ENCODE measurements around the gene CLDND1. TPM values are rescaled to one million over a fixed set of nuclear protein-coding genes. Genes with fewer than 3 reads are reported as not detected.

CLDND1 gene
- total RNA-seq, 1 experiment from 2014 or later = 74.5 TPM

DNA sequence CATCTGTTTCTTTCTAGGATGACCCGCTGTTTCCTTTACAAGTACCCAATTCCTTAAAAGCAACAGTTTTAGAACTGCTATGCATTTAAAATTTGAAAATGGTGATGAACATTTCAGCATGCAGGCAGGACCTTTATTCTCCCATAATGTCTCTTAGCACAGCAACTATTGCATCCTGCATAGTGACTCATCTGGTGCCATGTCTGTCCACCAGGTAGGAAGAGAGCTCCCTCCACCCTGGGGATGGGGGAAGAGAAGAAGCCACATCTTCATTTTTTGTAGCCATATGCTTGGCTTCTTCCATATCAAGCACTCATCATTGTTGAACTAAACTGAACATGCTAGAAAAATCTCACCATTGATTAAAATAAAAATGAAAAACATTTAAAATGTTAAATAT, 19.0 kb upstream of the CLDND1 start:
- Mint-ChIP-seq H3K9me3 (ENCODE audit: low read depth, unreplicated experiment) (no peaks in the 10 kb centered on the region), H3K36me3 (ENCODE audit: insufficient read depth, unreplicated experiment) (no peaks in the 10 kb centered on the region), H3K4me3 (ENCODE audit: low read depth, unreplicated experiment) (no peak overlapping the region), H3K27ac (ENCODE audit: unreplicated experiment) (no peak overlapping the region), H3K27me3 (ENCODE audit: unreplicated experiment) (no peaks in the 10 kb centered on the region), H3K4me1 (ENCODE audit: low read depth, unreplicated experiment) (no peaks in the 10 kb centered on the region)
- CTCF ChIA-PET = interaction anchor here (0.5 kb wide), 1 partner anchor 1529 kb away, joined by 5 read pairs; no protein-coding TSS in a partner anchor
- no TSS peak for BruUV-seq (replicated peaks)
- no peak for DNase-seq
- TF ChIP-seq, protein P1, sequence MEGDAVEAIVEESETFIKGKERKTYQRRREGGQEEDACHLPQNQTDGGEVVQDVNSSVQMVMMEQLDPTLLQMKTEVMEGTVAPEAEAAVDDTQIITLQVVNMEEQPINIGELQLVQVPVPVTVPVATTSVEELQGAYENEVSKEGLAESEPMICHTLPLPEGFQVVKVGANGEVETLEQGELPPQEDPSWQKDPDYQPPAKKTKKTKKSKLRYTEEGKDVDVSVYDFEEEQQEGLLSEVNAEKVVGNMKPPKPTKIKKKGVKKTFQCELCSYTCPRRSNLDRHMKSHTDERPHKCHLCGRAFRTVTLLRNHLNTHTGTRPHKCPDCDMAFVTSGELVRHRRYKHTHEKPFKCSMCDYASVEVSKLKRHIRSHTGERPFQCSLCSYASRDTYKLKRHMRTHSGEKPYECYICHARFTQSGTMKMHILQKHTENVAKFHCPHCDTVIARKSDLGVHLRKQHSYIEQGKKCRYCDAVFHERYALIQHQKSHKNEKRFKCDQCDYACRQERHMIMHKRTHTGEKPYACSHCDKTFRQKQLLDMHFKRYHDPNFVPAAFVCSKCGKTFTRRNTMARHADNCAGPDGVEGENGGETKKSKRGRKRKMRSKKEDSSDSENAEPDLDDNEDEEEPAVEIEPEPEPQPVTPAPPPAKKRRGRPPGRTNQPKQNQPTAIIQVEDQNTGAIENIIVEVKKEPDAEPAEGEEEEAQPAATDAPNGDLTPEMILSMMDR (IDR thresholded peaks at IDR 0.05; ENCODE audit: unreplicated experiment) = no peak
- intact Hi-C loops (cut with micrococcal nuclease; ENCODE audit: unreplicated experiment) = no loop called here

DNA sequence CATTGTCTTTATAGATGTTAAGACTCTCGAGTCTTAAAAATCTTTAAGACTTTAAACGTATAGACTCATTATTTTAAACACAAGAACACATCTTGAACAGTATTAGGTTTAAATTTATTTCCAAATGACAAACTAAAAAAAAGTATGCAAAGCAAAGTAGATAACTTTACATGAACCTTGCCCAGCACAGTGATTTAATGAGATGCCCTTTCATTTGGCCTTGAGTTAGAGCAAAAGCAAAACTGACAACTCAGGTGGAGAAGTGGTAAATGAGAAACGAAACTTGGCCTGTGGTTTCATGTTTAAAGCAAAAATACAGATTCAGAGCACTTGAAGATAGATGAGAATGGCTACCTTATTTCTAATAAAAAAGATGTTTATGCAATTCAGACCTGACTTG, 17.6 kb upstream of the CLDND1 start:
- no peaks in the 10 kb centered on the region for H3K9me3 Mint-ChIP-seq (ENCODE audit: low read depth, unreplicated experiment)
- intact Hi-C loops (cut with micrococcal nuclease; ENCODE audit: unreplicated experiment) = no loop called here
- no peaks in the 10 kb centered on the region for H3K36me3 Mint-ChIP-seq (ENCODE audit: insufficient read depth, unreplicated experiment)
- CTCF ChIA-PET = no interaction called here
- H3K4me1 Mint-ChIP-seq (ENCODE audit: low read depth, unreplicated experiment) = no peaks in the 10 kb centered on the region
- TF ChIP-seq, protein P1 (IDR thresholded peaks at IDR 0.05; ENCODE audit: unreplicated experiment) = no peak
- no TSS peak for BruUV-seq (replicated peaks)
- no peak overlapping the region for H3K27ac Mint-ChIP-seq (ENCODE audit: unreplicated experiment)
- no peak overlapping the region for H3K4me3 Mint-ChIP-seq (ENCODE audit: low read depth, unreplicated experiment)
- no peaks in the 10 kb centered on the region for H3K27me3 Mint-ChIP-seq (ENCODE audit: unreplicated experiment)
- no peak for DNase-seq

DNA sequence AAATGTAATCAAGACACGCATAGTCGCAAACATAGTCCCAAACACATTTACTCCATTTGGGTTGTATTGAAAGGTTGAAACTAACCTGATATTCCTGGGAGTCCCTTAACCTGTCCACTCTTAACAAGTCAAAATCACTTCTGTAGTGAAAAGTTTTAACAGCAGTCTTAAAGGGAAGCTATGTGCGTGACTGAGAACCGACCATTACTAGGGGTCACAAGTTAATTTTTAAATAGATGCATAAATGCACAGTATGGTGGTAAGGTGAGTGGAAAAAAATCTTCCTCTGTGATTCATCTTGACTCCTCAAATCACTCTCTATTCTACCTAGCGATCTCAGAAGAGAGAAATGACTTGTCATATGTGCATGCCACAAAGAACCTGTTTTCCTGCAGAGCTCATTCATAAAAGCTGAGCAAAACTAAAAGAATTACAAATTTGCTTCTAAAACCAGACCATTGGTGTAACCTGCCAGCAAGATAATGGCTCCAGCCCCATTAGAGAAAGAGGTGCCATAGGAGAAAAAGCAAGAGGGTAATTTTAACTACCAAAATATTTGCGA, 13.8 kb upstream of the CLDND1 start:
- CTCF ChIA-PET = interaction anchor here (1.0 to 2.3 kb wide), 2 partner anchors 14 to 34 kb away, joined by 3 to 6 read pairs; partner anchors contain the start of gene CLDND1
- no peaks in the 10 kb centered on the region for H3K9me3 Mint-ChIP-seq (ENCODE audit: low read depth, unreplicated experiment)
- TF ChIP-seq, protein P1 (IDR thresholded peaks at IDR 0.05; ENCODE audit: unreplicated experiment) = no peak

DNA sequence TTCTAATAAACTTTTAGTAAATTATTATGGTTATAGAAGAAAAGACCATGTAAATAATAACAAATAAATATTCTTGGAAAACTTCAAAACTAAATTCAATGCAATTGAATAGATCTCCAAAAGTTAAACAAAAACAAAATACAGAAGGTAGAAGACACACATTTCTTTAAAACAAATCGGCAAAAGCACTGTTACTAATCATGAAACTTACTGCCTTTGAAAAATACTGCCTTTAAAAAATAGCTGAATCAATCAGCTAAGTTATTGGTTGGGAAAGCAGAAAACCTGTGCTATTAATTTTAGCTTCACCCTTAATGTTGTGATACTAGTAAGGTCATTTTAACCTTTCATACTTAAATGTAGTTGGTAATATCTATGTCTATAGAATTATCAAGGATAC, 12.0 kb upstream of the CLDND1 start:
- DNase-seq = no peak
- H3K9me3 Mint-ChIP-seq (ENCODE audit: low read depth, unreplicated experiment) = no peaks in the 10 kb centered on the region
- H3K4me3 Mint-ChIP-seq (ENCODE audit: low read depth, unreplicated experiment) = no peak overlapping the region
- no peaks in the 10 kb centered on the region for H3K36me3 Mint-ChIP-seq (ENCODE audit: insufficient read depth, unreplicated experiment)
- CTCF ChIA-PET = no interaction called here
- no TSS peak for BruUV-seq (replicated peaks)
- no peak overlapping the region for H3K27ac Mint-ChIP-seq (ENCODE audit: unreplicated experiment)
- H3K27me3 Mint-ChIP-seq (ENCODE audit: unreplicated experiment) = no peaks in the 10 kb centered on the region
- intact Hi-C loops (cut with micrococcal nuclease; ENCODE audit: unreplicated experiment) = no loop called here
- TF ChIP-seq, protein P1 (IDR thresholded peaks at IDR 0.05; ENCODE audit: unreplicated experiment) = no peak
- H3K4me1 Mint-ChIP-seq (ENCODE audit: low read depth, unreplicated experiment) = no peaks in the 10 kb centered on the region

More for the DNA sequence above, 13.8 kb upstream of the CLDND1 start:
- no peak for DNase-seq
- intact Hi-C loops (cut with micrococcal nuclease; ENCODE audit: unreplicated experiment) = no loop called here
- H3K27me3 Mint-ChIP-seq (ENCODE audit: unreplicated experiment) = no peaks in the 10 kb centered on the region
- no TSS peak for BruUV-seq (replicated peaks)
- H3K4me1 Mint-ChIP-seq (ENCODE audit: low read depth, unreplicated experiment) = no peaks in the 10 kb centered on the region
- no peaks in the 10 kb centered on the region for H3K36me3 Mint-ChIP-seq (ENCODE audit: insufficient read depth, unreplicated experiment)
- no peak overlapping the region for H3K4me3 Mint-ChIP-seq (ENCODE audit: low read depth, unreplicated experiment)
- no peak overlapping the region for H3K27ac Mint-ChIP-seq (ENCODE audit: unreplicated experiment)
